ENCODE data around the gene CNOT4.
"Not testable (repeated sequence)": the region's sequence is repeated elsewhere in the genome, so short reads cannot be mapped to it uniquely, and the experiment has no call there.

Gene CNOT4

GRCh38 chr7:135326636-135327280 lies 183.1 kb downstream of the CNOT4 start:
- no peak for DNase-seq (ENCODE audit: low read depth)
- no peak overlapping the region for H3K4me3 ChIP-seq (ENCODE audit: low read length)
- no peak for TF ChIP-seq CTCF (conservative IDR thresholded peaks at IDR 0.05; ENCODE audit: low read depth, low read length)

DNA sequence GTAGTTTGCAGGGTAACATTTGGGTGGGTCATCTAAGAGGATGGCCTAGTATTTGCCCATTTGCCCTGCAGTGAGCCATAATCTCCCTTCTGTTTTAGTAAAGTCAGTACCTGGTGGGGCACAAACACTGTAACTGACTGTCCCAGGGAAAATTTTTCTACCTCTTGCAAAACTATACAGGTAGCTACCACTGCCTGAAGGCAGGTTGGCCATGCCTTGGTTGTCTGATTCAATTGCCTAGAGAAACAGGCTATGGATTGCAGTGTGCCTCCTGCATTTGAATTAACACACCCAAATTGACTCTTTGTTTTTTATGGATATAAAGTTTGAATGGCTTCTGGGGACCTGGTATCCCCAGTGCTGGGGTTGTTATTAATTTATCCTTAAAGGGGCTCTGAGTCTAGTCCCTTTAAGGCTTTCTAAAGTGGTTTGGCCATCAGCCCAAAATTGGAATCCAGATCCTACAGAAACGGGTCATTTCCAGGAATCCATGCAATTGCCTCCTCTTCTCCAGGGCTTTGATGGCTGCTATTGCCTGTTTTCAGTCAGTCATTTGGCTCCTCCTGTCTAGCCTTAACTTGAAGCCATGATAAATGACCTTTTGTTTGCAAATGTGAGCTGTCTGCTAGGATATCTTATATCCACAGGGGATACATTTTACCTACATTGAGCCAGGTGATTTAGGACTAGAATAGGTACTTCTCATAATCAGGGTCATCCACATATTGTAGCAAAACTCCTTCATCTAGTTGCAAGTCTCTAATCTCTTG lies 187.1 kb downstream of the CNOT4 start:
- H3K4me3 ChIP-seq (ENCODE audit: low read length): no peak overlapping the region
- no peak for TF ChIP-seq CTCF (conservative IDR thresholded peaks at IDR 0.05; ENCODE audit: low read depth, low read length)
- DNase-seq (ENCODE audit: low read depth): no peak

- no peak for DNase-seq (ENCODE audit: low read depth)
- TF ChIP-seq CTCF (conservative IDR thresholded peaks at IDR 0.05; ENCODE audit: low read depth, low read length): no peak
- H3K4me3 ChIP-seq (ENCODE audit: low read length): no peak overlapping the region
These were observed 188.3 kb downstream of the CNOT4 start for GRCh38 chr7:135321556-135321955.

- H3K4me3 ChIP-seq (ENCODE audit: low read length); DNase-seq (ENCODE audit: low read depth): not testable (repeated sequence)
These were observed 188.9 kb downstream of the CNOT4 start for GRCh38 chr7:135320953-135321352.

DNA sequence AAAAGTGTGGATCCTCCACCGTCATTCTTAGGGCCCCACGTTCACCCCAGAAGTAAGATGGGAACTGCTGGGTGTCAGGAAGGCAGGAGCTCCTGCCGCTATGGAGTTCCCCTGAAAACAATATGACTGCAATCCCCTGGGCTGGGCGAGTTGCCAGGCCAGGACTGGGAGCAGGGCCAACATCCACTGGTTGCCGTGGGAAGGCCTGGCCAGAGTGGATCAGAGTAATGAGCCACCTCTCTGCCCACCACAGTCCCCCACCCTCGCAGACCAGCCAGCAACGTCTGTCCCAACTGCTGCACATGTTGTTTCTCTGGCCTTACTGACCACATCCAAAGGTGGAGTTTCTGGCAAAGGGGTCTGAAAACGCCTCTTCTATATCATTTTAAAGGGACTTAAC lies 189.6 kb downstream of the CNOT4 start:
- peak; percentile 79 for DNase-seq (ENCODE audit: low read depth)

DNA sequence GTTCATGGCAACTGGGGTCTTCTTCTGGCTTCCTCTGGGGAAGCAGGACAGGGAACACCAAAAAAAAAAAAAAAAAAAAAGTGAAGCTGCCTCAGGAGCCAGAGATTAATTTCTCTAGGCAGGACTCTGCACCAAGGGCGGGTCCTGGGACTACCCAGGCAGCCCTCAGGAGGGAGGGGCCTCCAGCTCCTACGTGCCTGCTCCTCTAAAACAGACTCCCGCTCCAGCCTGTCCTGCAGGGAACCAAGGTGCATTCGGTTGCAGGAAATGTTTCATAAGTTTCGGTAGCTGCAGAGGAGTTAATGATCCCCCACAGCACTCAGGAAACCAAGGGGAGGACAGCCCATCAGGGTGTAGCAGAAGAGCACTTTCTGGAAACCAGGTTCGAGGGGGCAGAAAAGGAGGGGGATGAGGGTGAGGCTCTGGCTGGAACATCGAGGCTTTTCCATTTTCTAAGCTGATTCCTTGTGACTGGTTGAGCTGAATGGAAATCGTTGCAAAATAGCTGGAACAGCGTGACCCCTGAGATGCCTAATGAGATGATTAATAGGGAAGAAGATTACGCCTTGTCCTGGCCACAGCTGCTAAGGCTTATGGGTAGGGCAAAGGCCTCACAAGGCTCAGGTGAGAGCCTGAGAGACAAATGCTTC lies 192.1 kb downstream of the CNOT4 start:
- TF ChIP-seq CTCF (conservative IDR thresholded peaks at IDR 0.05; ENCODE audit: low read depth, low read length): no peak
- DNase-seq (ENCODE audit: low read depth): peak; percentile 78
- H3K4me3 ChIP-seq (ENCODE audit: low read length): no peak overlapping the region

More for the DNA sequence above, 189.6 kb downstream of the CNOT4 start:
- H3K4me3 ChIP-seq (ENCODE audit: low read length): no peak overlapping the region
- TF ChIP-seq CTCF (conservative IDR thresholded peaks at IDR 0.05; ENCODE audit: low read depth, low read length): no peak

- no peak for TF ChIP-seq CTCF (conservative IDR thresholded peaks at IDR 0.05; ENCODE audit: low read depth, low read length)
- no peak overlapping the region for H3K4me3 ChIP-seq (ENCODE audit: low read length)
- DNase-seq (ENCODE audit: low read depth): no peak
These were observed 193.1 kb downstream of the CNOT4 start for GRCh38 chr7:135316648-135317313.
